A549 (cell line): ENCODE measurements around the gene KCNH4. TPM values are rescaled to one million over a fixed set of nuclear protein-coding genes. Genes with fewer than 3 reads are reported as not detected.

Experiments used
- ATAC-seq, 2 experiments: fragments of 200-7000 bp in 1 of 2; fragments of >200 bp in 1 of 2; cut with Nextera tagmentation in 1 of 2; cut with Tn5 transposase in 1 of 2; 3 replicates each; pipeline versions ENCODE4 v1.8.0 to v1.9.1; 2018 to 2020; ENCODE audit warnings: mild to moderate bottlenecking in 1 of 2, moderate library complexity in 1 of 2
- CTCF ChIA-PET: fragments of 300-600 bp; sonication (Branson Sonifier 250); formaldehyde crosslinking; extraction: SDS; loops from one replicate; lab custom pipeline; 2021; ENCODE audit warnings: antibody characterized with exemption, inconsistent platforms; lab: Yijun Ruan, JAX
- POLR2A ChIA-PET: fragments of 350-600 bp; formaldehyde crosslinking; extraction: SDS; loops from one replicate; lab custom pipeline; 2021; ENCODE audit warnings: antibody characterized with exemption, inconsistent platforms; lab: Yijun Ruan, JAX
- DNase-seq, 2 experiments: peaks; one replicate each; pipeline versions ENCODE4 v3.0.0 to v3.0.0-alpha.2; 2011 to 2016; ENCODE audit warnings: low read depth in 1 of 2, low spot score in 1 of 2
- FAIRE-seq: peaks from 2 replicates; lab custom pipeline; 2011; peaks lifted over from hg19 to GRCh38; lab: Jason Lieb, UNC
- H3K27ac ChIP-seq, 2 experiments: fragments of >200 bp; sonication (Bioruptor Twin); formaldehyde crosslinking; 3 replicates each; pipeline ENCODE4 v1.5.1; 2016 to 2017
- H3K4me1 ChIP-seq: fragments of >200 bp; sonication (Bioruptor Twin); formaldehyde crosslinking; 3 replicates; pipeline ENCODE4 v1.6.1; 2016
- H3K4me2 ChIP-seq: fragments of >200 bp; sonication (Bioruptor Twin); formaldehyde crosslinking; 3 replicates; pipeline ENCODE4 v1.6.1; 2016
- H3K4me3 ChIP-seq: fragments of >200 bp; sonication (Bioruptor Twin); formaldehyde crosslinking; 3 replicates; pipeline ENCODE4 v1.5.1; 2016
- H3K9me3 ChIP-seq: fragments of >200 bp; sonication (Bioruptor Twin); formaldehyde crosslinking; 3 replicates; pipeline ENCODE4 v1.6.1; 2016
- ATOH8 ChIP-seq: fragments of 250-450 bp; sonication (Bioruptor Pico); IDR thresholded peaks from 2 replicates; pipeline ENCODE4 v1.5.0; 2020; ENCODE audit warnings: low read depth, mild to moderate bottlenecking, moderate library complexity
- BCL3 ChIP-seq: fragments of >200 bp; sonication (Bioruptor Twin); formaldehyde crosslinking; IDR thresholded peaks from 3 replicates; pipeline ENCODE4 v1.6.1; 2016
- BHLHE40 ChIP-seq: IDR thresholded peaks from 2 replicates; pipeline ENCODE4 v1.6.1; 2012; ENCODE audit warnings: low read depth, low read length, inconsistent platforms
- CBX8 ChIP-seq: fragments of 200-600 bp; sonication (generic); IDR thresholded peaks from 2 replicates; pipeline ENCODE4 v1.6.1; 2016
- CEBPB ChIP-seq, 2 experiments: fragments of >200 bp in 1 of 2; sonication (Bioruptor Twin) in 1 of 2; formaldehyde crosslinking in 1 of 2; IDR thresholded peaks; 2 replicates each; pipeline ENCODE4 v1.6.1; 2012 to 2016
- EHF ChIP-seq: fragments of 250-450 bp; sonication (Bioruptor Pico); IDR thresholded peaks from 2 replicates; pipeline ENCODE4 v1.5.0; 2020; ENCODE audit warnings: mild to moderate bottlenecking
- EP300 ChIP-seq, 2 experiments: fragments of >200 bp; sonication (Bioruptor Twin); formaldehyde crosslinking; IDR thresholded peaks; 2 replicates in 1 of 2; 3 replicates in 1 of 2; pipeline ENCODE4 v1.6.1; 2016 to 2017
- GATA3 ChIP-seq: IDR thresholded peaks from 2 replicates; pipeline ENCODE4 v1.6.1; 2012; ENCODE audit warnings: borderline replicate concordance
- HEYL ChIP-seq: fragments of 250-450 bp; sonication (Bioruptor Pico); IDR thresholded peaks from 2 replicates; pipeline ENCODE4 v1.8.0; 2021; ENCODE audit warnings: mild to moderate bottlenecking, moderate library complexity
- HOXA7 ChIP-seq: fragments of 250-450 bp; sonication (Bioruptor Pico); IDR thresholded peaks from 2 replicates; pipeline ENCODE4 v1.5.0; 2020; ENCODE audit warnings: mild to moderate bottlenecking, moderate library complexity
- HOXB13 ChIP-seq: fragments of 250-450 bp; sonication (Bioruptor Pico); IDR thresholded peaks from 2 replicates; pipeline ENCODE4 v1.5.0; 2020; ENCODE audit warnings: low read depth, mild to moderate bottlenecking, moderate library complexity
- MAZ ChIP-seq: fragments of 150-350 bp; IDR thresholded peaks from 2 replicates; pipeline ENCODE4 v1.6.1; 2014; ENCODE audit warnings: antibody characterized with exemption, low read depth, low read length, borderline replicate concordance
- NPAS2 ChIP-seq: fragments of 250-450 bp; sonication (Bioruptor Pico); IDR thresholded peaks from 2 replicates; pipeline ENCODE4 v1.8.0; 2022; ENCODE audit warnings: mild to moderate bottlenecking, moderate library complexity, borderline replicate concordance
- PHF8 ChIP-seq: fragments of 200-600 bp; sonication (generic); IDR thresholded peaks from 2 replicates; pipeline ENCODE4 v1.6.1; 2016; ENCODE audit warnings: low read depth, mild to moderate bottlenecking, antibody characterized with exemption, moderate library complexity, borderline replicate concordance
- POLR2A ChIP-seq: IDR thresholded peaks from 2 replicates; pipeline ENCODE4 v1.6.1; 2012; ENCODE audit warnings: mild to moderate bottlenecking, low read length
- POLR2AphosphoS2 ChIP-seq: conservative IDR thresholded peaks from 2 replicates; pipeline ENCODE4 v1.6.1; 2012; ENCODE audit warnings: low read length, improper control_type of control experiment, inconsistent platforms
- RAD21 ChIP-seq, 2 experiments: fragments of >200 bp in 1 of 2; sonication (Bioruptor Twin) in 1 of 2; formaldehyde crosslinking in 1 of 2; IDR thresholded peaks in 1 of 2; conservative IDR thresholded peaks in 1 of 2; 2 replicates in 1 of 2; 3 replicates in 1 of 2; pipeline ENCODE4 v1.6.1; 2012 to 2018; ENCODE audit warnings: inconsistent platforms in 1 of 2
- RCOR1 ChIP-seq: fragments of 150-350 bp; IDR thresholded peaks from 2 replicates; pipeline ENCODE4 v1.6.1; 2014; ENCODE audit warnings: antibody characterized with exemption, low read length, low read depth
- RFX5 ChIP-seq: fragments of 450-650 bp; IDR thresholded peaks from 2 replicates; pipeline ENCODE4 v1.7.1; 2014; ENCODE audit warnings: antibody characterized with exemption, mild to moderate bottlenecking, moderate library complexity
- RNF2 ChIP-seq: fragments of 200-600 bp; sonication (generic); IDR thresholded peaks from 2 replicates; pipeline ENCODE4 v1.6.1; 2016; ENCODE audit warnings: low read depth, mild to moderate bottlenecking, antibody characterized with exemption, moderate library complexity, borderline replicate concordance
- ZC3H11A ChIP-seq: fragments of 450-650 bp; IDR thresholded peaks from 2 replicates; pipeline ENCODE4 v1.6.1; 2014; ENCODE audit warnings: antibody characterized with exemption, mild to moderate bottlenecking
- WGBS: methylation state at CpG from one replicate; pipeline ENCODE4 v1.1.6; 2017; ENCODE audit errors: missing lambda C conversion rate; 5-methylcytosine and 5-hydroxymethylcytosine counted together
- polyA plus RNA-seq, 4 experiments: library from polyadenylated mRNA; depleted of rRNA in 3 of 4; stranded (reverse); fragments of >200 nt; fragmentation: RNase III in 1 of 4; extraction: RNeasy Plus Mini Kit Qiagen cat#74134 plus additional on column Dnase treatment in 1 of 4; gene quantifications; 2 replicates in 3 of 4; 3 replicates in 1 of 4; pipeline ENCODE4 v1.2.3, GENCODE V29; 2011 to 2017

The KCNH4 gene
- polyA plus RNA-seq, 2 of the 4 experiments (the other 2 are of a cell fraction): 0.25 to 0.37 TPM

GRCh38 chr17:42202159-42202558, 21.2 kb upstream of the KCNH4 start:
- FAIRE-seq (no peak), DNase-seq (no peak), ATAC-seq (no peak; a peak in 1 of 6 replicates)
- no peak overlapping the region for H3K4me2 ChIP-seq
- H3K9me3 ChIP-seq: no peaks in the 10 kb centered on the region
- no peak for TF ChIP-seq ATOH8 (CRISPR knock-in tag)
- peaks cover 26% of the 10 kb centered on the region for H3K4me1 ChIP-seq
- no peak overlapping the region for H3K27ac ChIP-seq
- 96% methylated on average over 6 of the region's 6 CpGs for WGBS
- ChIA-PET POLR2A (no interaction called here), CTCF (interaction anchor here (0.6 to 3.0 kb wide), 7 partner anchors 9 to 110 kb away, joined by 3 to 14 read pairs (median 3); no protein-coding TSS in a partner anchor)
- no peak overlapping the region for H3K4me3 ChIP-seq

GRCh38 chr17:42201458-42201772, 20.5 kb upstream of the KCNH4 start:
- DNase-seq (no peak), ATAC-seq (no peak), FAIRE-seq (no peak)
- TF ChIP-seq HOXA7 (CRISPR knock-in tag) (no peak), CBX8 (no peak), EHF (CRISPR knock-in tag) (no peak), CEBPB (IDR thresholded peaks at IDR 0.05) (no peak), ZC3H11A (no peak)
- Histone ChIP-seq H3K4me2 (peak overlapping the region; percentile 25; the same call in 1 of the 3 replicates), H3K27ac (no peak overlapping the region), H3K4me3 (no peak overlapping the region), H3K9me3 (no peaks in the 10 kb centered on the region), H3K4me1 (peaks cover 25% of the 10 kb centered on the region)
- WGBS: 85% methylated on average over 10 of the region's 10 CpGs
- ChIA-PET CTCF (interaction anchor here (0.6 to 3.0 kb wide), 9 partner anchors 8 to 111 kb away, joined by 3 to 14 read pairs (median 3); partner anchors contain the start of gene HCRT), POLR2A (no interaction called here)

GRCh38 chr17:42200706-42201457, 19.9 kb upstream of the KCNH4 start:
- Histone ChIP-seq H3K4me3 (no peak overlapping the region), H3K9me3 (no peaks in the 10 kb centered on the region), H3K4me2 (peak overlapping the region; percentile 25; the same call in 1 of the 3 replicates), H3K4me1 (peaks cover 20% of the 10 kb centered on the region), H3K27ac (peak overlapping the region in 1 of 2 experiments; percentile 19; a peak in 1 of 6 replicates)
- FAIRE-seq (no peak), ATAC-seq (no peak; a peak in 1 of 6 replicates), DNase-seq (no peak)
- TF ChIP-seq HOXB13 (CRISPR knock-in tag): no peak
- TF ChIP-seq POLR2A: no peak
- no peak for TF ChIP-seq ATOH8 (CRISPR knock-in tag)
- no peak for TF ChIP-seq EP300 (IDR thresholded peaks at IDR 0.05)
- TF ChIP-seq BCL3: no peak
- TF ChIP-seq RNF2: no peak
- TF ChIP-seq MAZ: no peak
- TF ChIP-seq HEYL: no peak
- TF ChIP-seq BHLHE40: no peak
- TF ChIP-seq PHF8: no peak
- TF ChIP-seq RAD21 (conservative IDR thresholded peaks at IDR 0.05 in 1 of 2, IDR thresholded peaks at IDR 0.05 in 1 of 2): no peak
- TF ChIP-seq POLR2AphosphoS2: no peak
- TF ChIP-seq RFX5: no peak
- TF ChIP-seq NPAS2: no peak
- no peak for TF ChIP-seq GATA3
- TF ChIP-seq RCOR1: no peak
- TF ChIP-seq ZC3H11A: no peak
- no peak for TF ChIP-seq EHF (CRISPR knock-in tag)
- POLR2A ChIA-PET: no interaction called here
- 76% methylated on average over 14 of the region's 14 CpGs for WGBS
- CTCF ChIA-PET: interaction anchor here (0.7 to 3.0 kb wide), 9 partner anchors 8 to 317 kb away, joined by 3 to 14 read pairs (median 3); partner anchors contain the start of gene HCRT
